ENCODE data around the gene PSMB5. TPM values are rescaled to one million over a fixed set of nuclear protein-coding genes. Genes with fewer than 3 reads are reported as not detected.

PSMB5 gene
- total and polyA plus RNA-seq, 9 of the 15 experiments (the other 6 are each of a cell fraction or from before 2014, with no cell fraction given): 198 to 1,870 (median 269) TPM

DNA sequence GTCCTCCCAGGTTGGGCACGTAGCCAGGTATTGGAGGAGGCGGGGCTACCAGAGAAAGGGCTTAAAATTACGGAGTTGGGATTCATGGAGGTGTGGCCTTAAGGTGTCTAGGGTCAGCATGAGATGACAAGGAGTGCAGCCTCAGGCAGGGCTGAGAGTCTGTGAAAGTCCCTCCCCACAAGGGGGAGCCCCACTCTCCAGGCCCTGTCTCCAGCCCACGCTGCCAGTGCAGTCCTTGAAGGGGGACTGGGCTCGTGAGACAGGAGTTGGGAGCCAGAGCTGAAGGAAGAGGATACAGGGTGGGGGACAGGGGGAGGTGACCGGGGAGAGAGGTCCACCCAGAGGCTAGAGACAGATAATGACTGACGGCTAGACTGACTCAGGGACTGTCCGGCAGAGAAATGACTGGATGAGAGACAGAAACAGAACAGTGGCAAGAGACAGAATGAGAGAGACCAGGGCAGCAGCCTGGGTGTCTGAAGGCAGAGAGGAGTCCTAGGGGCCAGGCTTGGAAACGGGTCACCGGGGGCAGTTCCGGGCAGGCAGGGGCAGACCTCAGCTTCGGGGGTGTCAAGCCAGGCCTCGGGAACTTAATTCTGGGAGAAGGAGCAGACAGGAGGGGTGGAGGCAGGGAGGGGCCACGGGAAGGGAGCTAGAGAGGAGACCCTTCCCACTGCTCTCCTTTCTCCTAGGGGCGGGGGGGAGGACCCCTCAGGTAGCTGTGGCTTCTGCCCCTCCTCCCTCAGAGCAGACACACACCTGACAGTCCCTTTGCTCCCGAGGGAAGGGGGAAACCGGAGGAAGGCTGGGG is 21.6 kb upstream of the PSMB5 start (continued):
- TF ChIP-seq CCNT2 (IDR thresholded peaks at IDR 0.05; ENCODE audit: borderline replicate concordance, extremely low read depth, insufficient read length, low read depth, low read length) (no peak), SMAD3 (CRISPR knock-in tag; conservative IDR thresholded peaks at IDR 0.05) (no peak), HNRNPL (IDR thresholded peaks at IDR 0.05; ENCODE audit: low read depth, low read length) (no peak), CTBP1 (IDR thresholded peaks at IDR 0.05; ENCODE audit: borderline replicate concordance) (peak; percentile 80), PTTG1 (tag; IDR thresholded peaks at IDR 0.05; ENCODE audit: low read depth) (no peak), TCF7L2 (IDR thresholded peaks at IDR 0.05; ENCODE audit: low read depth, low read length) (no peak), ZKSCAN3 (CRISPR knock-in tag; IDR thresholded peaks at IDR 0.05) (no peak), ASH1L (IDR thresholded peaks at IDR 0.05; ENCODE audit: borderline replicate concordance, low read depth, partially characterized antibody) (no peak), SAFB2 (IDR thresholded peaks at IDR 0.05; ENCODE audit: borderline replicate concordance, low read depth, low read length, severe bottlenecking) (no peak), ADNP (tag; IDR thresholded peaks at IDR 0.05) (no peak), ZNF133 (CRISPR knock-in tag; IDR thresholded peaks at IDR 0.05) (no peak), RAD21 (CRISPR knock-in tag; conservative IDR thresholded peaks at IDR 0.05 in 1 of 2, IDR thresholded peaks at IDR 0.05 in 1 of 2) (peak; percentile 50 to 72), ZNF384 (IDR thresholded peaks at IDR 0.05; ENCODE audit: low read depth, low read length) (0 out of 2 replicates have a peak, but pooled peaks have one; percentile 19), HCFC1 (IDR thresholded peaks at IDR 0.05; ENCODE audit: low read depth, low read length) (peak; percentile 46), CBFB (CRISPR knock-in tag; IDR thresholded peaks at IDR 0.05) (no peak), YY1 (IDR thresholded peaks at IDR 0.05; ENCODE audit: borderline replicate concordance in 1 of 3, control insufficient read depth in 1 of 3, extremely low read depth in 1 of 3, insufficient read depth in 3 of 3, insufficient read length in 1 of 3, insufficient replicate concordance in 2 of 3, low read depth in 1 of 3, low read length in 2 of 3) (peak in 2 of 3 experiments; percentile 23 to 40), NR1H2 (CRISPR knock-in tag; IDR thresholded peaks at IDR 0.05) (no peak), ZNF766 (CRISPR knock-in tag; conservative IDR thresholded peaks at IDR 0.05) (no peak), TCF3 (CRISPR knock-in tag; IDR thresholded peaks at IDR 0.05) (no peak)
- TF ChIP-seq, protein P1, sequence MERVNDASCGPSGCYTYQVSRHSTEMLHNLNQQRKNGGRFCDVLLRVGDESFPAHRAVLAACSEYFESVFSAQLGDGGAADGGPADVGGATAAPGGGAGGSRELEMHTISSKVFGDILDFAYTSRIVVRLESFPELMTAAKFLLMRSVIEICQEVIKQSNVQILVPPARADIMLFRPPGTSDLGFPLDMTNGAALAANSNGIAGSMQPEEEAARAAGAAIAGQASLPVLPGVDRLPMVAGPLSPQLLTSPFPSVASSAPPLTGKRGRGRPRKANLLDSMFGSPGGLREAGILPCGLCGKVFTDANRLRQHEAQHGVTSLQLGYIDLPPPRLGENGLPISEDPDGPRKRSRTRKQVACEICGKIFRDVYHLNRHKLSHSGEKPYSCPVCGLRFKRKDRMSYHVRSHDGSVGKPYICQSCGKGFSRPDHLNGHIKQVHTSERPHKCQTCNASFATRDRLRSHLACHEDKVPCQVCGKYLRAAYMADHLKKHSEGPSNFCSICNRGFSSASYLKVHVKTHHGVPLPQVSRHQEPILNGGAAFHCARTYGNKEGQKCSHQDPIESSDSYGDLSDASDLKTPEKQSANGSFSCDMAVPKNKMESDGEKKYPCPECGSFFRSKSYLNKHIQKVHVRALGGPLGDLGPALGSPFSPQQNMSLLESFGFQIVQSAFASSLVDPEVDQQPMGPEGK (CRISPR knock-in tag; IDR thresholded peaks at IDR 0.05; ENCODE audit: borderline replicate concordance): no peak
- TF ChIP-seq, protein P2, sequence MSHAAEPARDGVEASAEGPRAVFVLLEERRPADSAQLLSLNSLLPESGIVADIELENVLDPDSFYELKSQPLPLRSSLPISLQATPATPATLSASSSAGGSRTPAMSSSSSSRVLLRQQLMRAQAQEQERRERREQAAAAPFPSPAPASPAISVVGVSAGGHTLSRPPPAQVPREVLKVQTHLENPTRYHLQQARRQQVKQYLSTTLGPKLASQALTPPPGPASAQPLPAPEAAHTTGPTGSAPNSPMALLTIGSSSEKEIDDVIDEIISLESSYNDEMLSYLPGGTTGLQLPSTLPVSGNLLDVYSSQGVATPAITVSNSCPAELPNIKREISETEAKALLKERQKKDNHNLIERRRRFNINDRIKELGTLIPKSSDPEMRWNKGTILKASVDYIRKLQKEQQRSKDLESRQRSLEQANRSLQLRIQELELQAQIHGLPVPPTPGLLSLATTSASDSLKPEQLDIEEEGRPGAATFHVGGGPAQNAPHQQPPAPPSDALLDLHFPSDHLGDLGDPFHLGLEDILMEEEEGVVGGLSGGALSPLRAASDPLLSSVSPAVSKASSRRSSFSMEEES (CRISPR knock-in tag; IDR thresholded peaks at IDR 0.05): no peak
- TF ChIP-seq, protein P3, sequence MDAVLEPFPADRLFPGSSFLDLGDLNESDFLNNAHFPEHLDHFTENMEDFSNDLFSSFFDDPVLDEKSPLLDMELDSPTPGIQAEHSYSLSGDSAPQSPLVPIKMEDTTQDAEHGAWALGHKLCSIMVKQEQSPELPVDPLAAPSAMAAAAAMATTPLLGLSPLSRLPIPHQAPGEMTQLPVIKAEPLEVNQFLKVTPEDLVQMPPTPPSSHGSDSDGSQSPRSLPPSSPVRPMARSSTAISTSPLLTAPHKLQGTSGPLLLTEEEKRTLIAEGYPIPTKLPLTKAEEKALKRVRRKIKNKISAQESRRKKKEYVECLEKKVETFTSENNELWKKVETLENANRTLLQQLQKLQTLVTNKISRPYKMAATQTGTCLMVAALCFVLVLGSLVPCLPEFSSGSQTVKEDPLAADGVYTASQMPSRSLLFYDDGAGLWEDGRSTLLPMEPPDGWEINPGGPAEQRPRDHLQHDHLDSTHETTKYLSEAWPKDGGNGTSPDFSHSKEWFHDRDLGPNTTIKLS (IDR thresholded peaks at IDR 0.05; ENCODE audit: borderline replicate concordance, low read depth): no peak
